CD4-positive, CD25-positive, alpha-beta regulatory T cell (primary cell): ENCODE measurements around the gene PLA1A. TPM values are rescaled to one million over a fixed set of nuclear protein-coding genes. Genes with fewer than 3 reads are reported as not detected.

ENCODE experiments used
- ATAC-seq, 2 donors: fragments of 150-1000 bp; cut with Tn5 transposase; one replicate each; pipeline ENCODE4 v1.10.0; 2021; ENCODE audit warnings: low read depth in 2 of 2, moderate number of reproducible peaks in 2 of 2, moderate library complexity in 1 of 2
- DNase-seq, 3 donors: peaks; one replicate each; pipeline versions ENCODE4 v3.0.0 to v3.0.0-alpha.2; 2012 to 2022; ENCODE audit warnings: mixed read lengths in 1 of 3
- H3K27ac ChIP-seq: one replicate; pipeline ENCODE4 v1.7.0; 2013; ENCODE audit warnings: mild to moderate bottlenecking, low read length; ENCODE audit not compliant: insufficient read depth, poor library complexity, severe bottlenecking
- H3K27me3 ChIP-seq: one replicate; pipeline ENCODE4 v1.7.0; 2013; ENCODE audit warnings: low read length; ENCODE audit not compliant: control insufficient read depth, insufficient read depth
- H3K36me3 ChIP-seq: one replicate; pipeline ENCODE4 v1.7.0; 2013; ENCODE audit warnings: mild to moderate bottlenecking, low read length, moderate library complexity; ENCODE audit not compliant: control insufficient read depth, insufficient read depth
- H3K4me1 ChIP-seq: 2 replicates; pipeline ENCODE4 v1.7.0; 2013; ENCODE audit warnings: mild to moderate bottlenecking, low read length; ENCODE audit not compliant: insufficient read depth, control insufficient read depth, poor library complexity, severe bottlenecking
- H3K4me3 ChIP-seq: one replicate; pipeline ENCODE4 v1.7.0; 2013; ENCODE audit warnings: low read depth, mild to moderate bottlenecking, low read length, moderate library complexity
- H3K9me3 ChIP-seq, 2 experiments: 1 replicate in 1 of 2; 2 replicates in 1 of 2; pipeline ENCODE4 v1.7.0; 2013; ENCODE audit warnings: low read length in 2 of 2, mild to moderate bottlenecking in 1 of 2, moderate library complexity in 1 of 2; ENCODE audit not compliant: control insufficient read depth in 2 of 2
- H3K27ac Mint-ChIP-seq, 3 donors: one replicate each; pipeline ENCODE4 v1.8.0; 2020 to 2022; ENCODE audit warnings: mild to moderate bottlenecking in 3 of 3, mixed read lengths in 3 of 3, moderate library complexity in 2 of 3
- H3K27me3 Mint-ChIP-seq: one replicate; pipeline ENCODE4 v1.8.0; 2022; ENCODE audit warnings: mild to moderate bottlenecking, mixed read lengths
- H3K36me3 Mint-ChIP-seq: one replicate; pipeline ENCODE4 v1.8.0; 2020; ENCODE audit warnings: mixed read lengths
- H3K4me1 Mint-ChIP-seq, 4 donors: one replicate each; pipeline ENCODE4 v1.8.0; 2020 to 2022; ENCODE audit warnings: mixed read lengths in 4 of 4, mild to moderate bottlenecking in 1 of 4
- H3K4me3 Mint-ChIP-seq, 4 donors: one replicate each; pipeline ENCODE4 v1.8.0; 2020 to 2022; ENCODE audit warnings: mild to moderate bottlenecking in 4 of 4, mixed read lengths in 4 of 4, moderate library complexity in 3 of 4
- H3K9me3 Mint-ChIP-seq, 7 donors: one replicate each; pipeline ENCODE4 v1.8.0; 2020 to 2022; ENCODE audit warnings: mixed read lengths in 7 of 7, mild to moderate bottlenecking in 3 of 7, moderate library complexity in 2 of 7
- polyA plus RNA-seq, 4 donors: library from polyadenylated mRNA; unstranded; fragments of 300-500 nt; fragmentation: Illumina TruSeq; gene quantifications; one replicate each; pipeline ENCODE4 v1.2.3, GENCODE V29; 2021
- total RNA-seq: library from RNA; stranded (reverse); gene quantifications from one replicate; pipeline ENCODE4 v1.2.3, GENCODE V29; 2022

PLA1A gene
- total and polyA plus RNA-seq, 5 donors from 2014 or later: 0.18 TPM; not detected in 4

DNA sequence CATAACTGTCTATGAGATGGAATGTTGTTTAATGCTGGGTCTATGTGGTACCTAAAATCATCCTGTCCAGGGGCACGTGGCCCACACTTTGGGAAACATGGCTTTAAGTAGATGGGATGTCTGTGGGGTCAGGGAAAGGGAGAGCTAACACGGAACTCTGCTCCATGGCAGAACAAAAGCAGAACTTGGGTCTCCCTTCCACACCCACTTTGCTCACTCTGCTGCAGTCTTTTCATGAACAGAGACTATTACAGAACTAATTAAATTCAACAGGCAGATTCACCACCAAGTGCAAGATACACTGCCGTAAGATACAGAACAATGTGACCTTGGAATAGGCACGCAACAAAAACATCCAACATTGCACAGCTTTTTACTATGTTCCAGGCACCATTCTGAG is 34.5 kb downstream of the PLA1A start:
- DNase-seq (no peak), ATAC-seq (no peak)
- peaks cover 16% of the 10 kb centered on the region for H3K4me1 ChIP-seq
- Mint-ChIP-seq H3K4me3 (no peak overlapping the region), H3K4me1 (peaks cover 10 to 22% (median 18%) of the 10 kb centered on the region in 4 donors), H3K9me3 (no peaks in the 10 kb centered on the region), H3K36me3 (no peaks in the 10 kb centered on the region), H3K27ac (peak overlapping the region in 1 of 3 donors; percentile 40), H3K27me3 (no peaks in the 10 kb centered on the region)
- H3K9me3 ChIP-seq: no peaks in the 10 kb centered on the region
- no peaks in the 10 kb centered on the region for H3K36me3 ChIP-seq
- H3K27me3 ChIP-seq: no peaks in the 10 kb centered on the region
- no peak overlapping the region for H3K27ac ChIP-seq
- no peak overlapping the region for H3K4me3 ChIP-seq

DNA sequence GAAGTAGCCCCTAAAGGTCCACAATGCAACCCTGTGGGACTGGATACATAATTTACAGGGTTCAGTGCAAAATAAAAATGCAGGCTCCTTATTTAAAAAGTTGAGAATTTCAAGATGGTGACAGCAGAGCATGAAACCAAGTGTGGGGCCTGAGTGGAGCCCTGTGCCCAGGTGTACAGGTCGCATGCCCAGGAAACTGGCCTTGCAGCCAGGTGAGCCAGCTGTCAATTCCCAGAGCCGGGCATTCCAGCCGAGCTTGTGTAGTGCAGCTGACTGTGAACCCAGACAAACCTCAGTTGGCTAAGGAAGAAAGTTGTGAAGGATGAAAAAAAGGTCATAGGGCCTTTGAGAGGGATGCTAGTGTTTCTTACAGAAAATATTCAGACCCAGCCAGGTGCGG is 35.1 kb downstream of the PLA1A start:
- H3K27ac ChIP-seq: no peak overlapping the region
- no peak overlapping the region for H3K27ac Mint-ChIP-seq
- peaks cover 5 to 20% (median 17%) of the 10 kb centered on the region in 4 donors for H3K4me1 Mint-ChIP-seq
- ATAC-seq (no peak), DNase-seq (no peak)
- H3K4me3 ChIP-seq: no peak overlapping the region
- H3K9me3 Mint-ChIP-seq: no peaks in the 10 kb centered on the region
- H3K36me3 Mint-ChIP-seq: no peaks in the 10 kb centered on the region
- H3K9me3 ChIP-seq: no peaks in the 10 kb centered on the region
- H3K4me1 ChIP-seq: peaks cover 12% of the 10 kb centered on the region
- H3K27me3 ChIP-seq: no peaks in the 10 kb centered on the region
- no peak overlapping the region for H3K4me3 Mint-ChIP-seq
- H3K36me3 ChIP-seq: no peaks in the 10 kb centered on the region
- no peaks in the 10 kb centered on the region for H3K27me3 Mint-ChIP-seq

DNA sequence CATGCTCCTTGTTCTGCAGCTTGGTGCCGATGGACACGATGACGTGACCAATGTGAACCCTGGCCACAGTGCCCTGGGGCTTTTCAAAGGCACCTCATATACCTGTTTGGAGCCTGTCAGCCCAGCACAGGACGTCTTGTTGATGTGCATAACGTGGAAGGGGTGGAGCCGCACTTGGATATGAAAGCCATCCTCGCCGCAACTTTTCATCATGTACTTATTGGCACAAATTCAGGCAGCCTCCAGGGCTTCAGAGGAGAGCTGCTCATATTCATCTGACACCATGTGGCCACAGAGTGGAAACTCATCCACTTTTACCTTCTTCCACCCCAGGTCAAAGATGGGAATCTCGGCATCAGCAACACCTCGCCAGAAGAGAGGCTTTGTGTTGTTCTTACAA is 38.0 kb downstream of the PLA1A start:
- peak overlapping the region in 1 of 4 donors; percentile 11 for H3K4me3 Mint-ChIP-seq
- peaks cover 0 to 4% (median 0%) of the 10 kb centered on the region in 7 donors for H3K9me3 Mint-ChIP-seq
- H3K27me3 Mint-ChIP-seq: no peaks in the 10 kb centered on the region
- no peak for ATAC-seq
- Histone ChIP-seq H3K9me3 (no peaks in the 10 kb centered on the region), H3K4me3 (no peak overlapping the region), H3K4me1 (peaks cover 20% of the 10 kb centered on the region), H3K36me3 (no peaks in the 10 kb centered on the region), H3K27me3 (no peaks in the 10 kb centered on the region), H3K27ac (no peak overlapping the region)
- H3K27ac Mint-ChIP-seq: no peak overlapping the region
- peaks cover 11 to 29% (median 19%) of the 10 kb centered on the region in 4 donors for H3K4me1 Mint-ChIP-seq
- DNase-seq: no peak
- H3K36me3 Mint-ChIP-seq: peaks cover 5% of the 10 kb centered on the region

DNA sequence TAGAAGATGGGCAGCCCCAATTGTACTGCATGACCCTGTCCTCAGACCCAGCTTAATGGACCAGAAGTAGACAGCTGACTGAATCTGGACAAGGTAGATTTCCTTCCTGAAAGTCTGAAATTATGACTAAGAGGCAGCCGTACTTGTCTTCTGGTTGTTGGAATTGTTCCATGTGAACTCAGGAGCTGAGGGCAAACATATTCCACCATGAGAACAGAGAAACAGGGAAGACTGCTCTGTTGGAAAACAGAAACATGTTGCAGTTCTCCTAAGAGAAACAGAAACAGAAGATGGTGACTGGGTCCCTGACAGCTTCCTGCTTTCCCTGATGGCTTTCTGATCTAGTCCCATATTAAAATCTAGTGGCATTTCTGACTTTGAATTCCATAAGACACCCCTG is 38.6 kb downstream of the PLA1A start:
- Histone ChIP-seq H3K4me1 (peaks cover 20% of the 10 kb centered on the region), H3K4me3 (no peak overlapping the region), H3K27ac (no peak overlapping the region), H3K36me3 (no peaks in the 10 kb centered on the region), H3K27me3 (no peaks in the 10 kb centered on the region), H3K9me3 (no peaks in the 10 kb centered on the region)
- Mint-ChIP-seq H3K27me3 (no peaks in the 10 kb centered on the region), H3K27ac (no peak overlapping the region), H3K9me3 (peaks cover 0 to 4% (median 0%) of the 10 kb centered on the region in 7 donors), H3K36me3 (peaks cover 7% of the 10 kb centered on the region), H3K4me3 (no peak overlapping the region), H3K4me1 (peaks cover 11 to 29% (median 18%) of the 10 kb centered on the region in 4 donors)
- DNase-seq: no peak
- no peak for ATAC-seq

DNA sequence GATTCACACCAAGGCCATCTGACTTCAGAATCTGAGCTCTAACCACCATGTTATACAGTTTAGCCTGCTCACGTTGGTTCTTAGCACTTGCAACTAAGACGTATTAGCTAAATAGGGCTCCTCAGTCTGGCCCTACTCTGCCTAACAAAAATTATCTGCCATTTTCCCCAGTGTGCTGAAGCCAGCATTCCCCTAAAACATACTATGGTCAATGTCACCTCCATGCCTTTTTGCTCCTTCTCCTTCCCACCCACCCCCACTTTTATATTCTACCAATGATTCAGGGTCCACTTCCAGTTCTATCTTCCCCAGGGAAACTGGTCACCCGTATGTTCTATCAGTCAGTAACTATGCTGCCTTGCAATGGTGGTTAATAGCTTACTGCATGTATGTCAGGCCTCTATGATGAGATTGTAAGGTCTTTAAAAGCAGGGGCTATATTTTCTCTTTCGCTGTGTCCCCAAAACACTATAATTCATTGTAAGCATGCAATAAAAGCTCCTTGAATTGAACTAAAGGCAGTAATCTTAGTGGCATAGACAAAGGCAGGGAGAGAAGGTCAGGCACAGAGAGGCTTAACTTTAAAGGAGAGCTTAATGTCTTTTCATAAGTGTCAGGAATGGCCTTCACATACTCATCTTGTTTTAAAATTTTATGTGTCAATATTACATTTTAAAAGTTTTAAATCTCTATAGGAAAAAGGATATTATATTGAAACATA is 39.4 kb downstream of the PLA1A start:
- H3K4me1 ChIP-seq: peaks cover 20% of the 10 kb centered on the region
- Mint-ChIP-seq H3K27ac (no peak overlapping the region), H3K9me3 (peaks cover 0 to 4% (median 0%) of the 10 kb centered on the region in 7 donors), H3K27me3 (no peaks in the 10 kb centered on the region), H3K4me3 (no peak overlapping the region), H3K36me3 (peaks cover 10% of the 10 kb centered on the region), H3K4me1 (peaks cover 11 to 29% (median 18%) of the 10 kb centered on the region in 4 donors)
- no peaks in the 10 kb centered on the region for H3K27me3 ChIP-seq
- peaks cover 3% of the 10 kb centered on the region for H3K36me3 ChIP-seq
- H3K27ac ChIP-seq: no peak overlapping the region
- H3K9me3 ChIP-seq: no peaks in the 10 kb centered on the region
- no peak overlapping the region for H3K4me3 ChIP-seq
- ATAC-seq (no peak), DNase-seq (no peak)

DNA sequence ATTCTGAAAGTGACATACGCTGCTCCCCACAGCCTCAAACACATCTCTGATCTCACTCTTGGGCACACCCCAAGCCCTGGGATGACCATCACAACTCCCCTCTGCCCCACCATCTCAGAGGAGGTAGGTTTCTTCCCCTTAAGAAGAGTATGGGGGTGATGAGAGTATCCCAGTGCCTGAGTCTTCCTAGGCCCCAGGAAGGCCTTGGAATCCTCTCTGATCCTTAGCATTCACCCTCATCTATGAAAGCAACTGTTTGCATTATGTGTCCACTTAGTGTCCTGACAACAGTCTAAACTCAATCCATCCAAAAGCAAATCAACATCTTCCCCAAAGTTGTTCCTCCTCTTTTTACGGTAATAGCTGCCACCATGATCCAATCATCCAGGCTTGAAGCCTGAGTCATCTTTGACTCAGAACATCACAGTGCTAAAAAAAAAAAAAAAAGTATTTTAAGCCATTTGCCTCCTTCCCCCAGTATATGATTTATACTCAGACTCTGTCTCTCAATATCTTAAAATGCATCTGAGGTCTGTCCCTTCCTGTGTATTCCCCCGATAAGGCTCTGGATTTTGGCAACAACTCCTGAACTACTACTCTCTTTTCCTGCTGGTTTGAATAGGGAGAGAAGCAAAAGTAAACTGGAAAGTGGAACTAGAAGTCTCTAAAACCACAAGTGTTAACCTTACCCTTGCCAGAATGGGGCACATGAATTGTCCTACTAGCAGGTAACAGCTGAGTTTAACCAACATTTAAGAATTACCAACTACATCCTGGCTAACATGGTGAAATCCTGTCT is 40.2 kb downstream of the PLA1A start:
- Histone ChIP-seq H3K9me3 (no peaks in the 10 kb centered on the region), H3K27me3 (no peaks in the 10 kb centered on the region), H3K36me3 (peaks cover 8% of the 10 kb centered on the region), H3K27ac (peak overlapping the region; percentile 19), H3K4me1 (peaks cover 20% of the 10 kb centered on the region), H3K4me3 (peak overlapping the region; percentile 17)
- peak overlapping the region; percentile 67 to 95 (median 74) for H3K27ac Mint-ChIP-seq
- peaks cover 10% of the 10 kb centered on the region for H3K36me3 Mint-ChIP-seq
- H3K4me1 Mint-ChIP-seq: peaks cover 11 to 29% (median 18%) of the 10 kb centered on the region in 4 donors
- DNase-seq: peak in 1 of 3 donors; percentile 57
- no peaks in the 10 kb centered on the region for H3K27me3 Mint-ChIP-seq
- no peak for ATAC-seq
- peak overlapping the region in 1 of 4 donors; percentile 17 for H3K4me3 Mint-ChIP-seq
- H3K9me3 Mint-ChIP-seq: peaks cover 0 to 4% (median 0%) of the 10 kb centered on the region in 7 donors

DNA sequence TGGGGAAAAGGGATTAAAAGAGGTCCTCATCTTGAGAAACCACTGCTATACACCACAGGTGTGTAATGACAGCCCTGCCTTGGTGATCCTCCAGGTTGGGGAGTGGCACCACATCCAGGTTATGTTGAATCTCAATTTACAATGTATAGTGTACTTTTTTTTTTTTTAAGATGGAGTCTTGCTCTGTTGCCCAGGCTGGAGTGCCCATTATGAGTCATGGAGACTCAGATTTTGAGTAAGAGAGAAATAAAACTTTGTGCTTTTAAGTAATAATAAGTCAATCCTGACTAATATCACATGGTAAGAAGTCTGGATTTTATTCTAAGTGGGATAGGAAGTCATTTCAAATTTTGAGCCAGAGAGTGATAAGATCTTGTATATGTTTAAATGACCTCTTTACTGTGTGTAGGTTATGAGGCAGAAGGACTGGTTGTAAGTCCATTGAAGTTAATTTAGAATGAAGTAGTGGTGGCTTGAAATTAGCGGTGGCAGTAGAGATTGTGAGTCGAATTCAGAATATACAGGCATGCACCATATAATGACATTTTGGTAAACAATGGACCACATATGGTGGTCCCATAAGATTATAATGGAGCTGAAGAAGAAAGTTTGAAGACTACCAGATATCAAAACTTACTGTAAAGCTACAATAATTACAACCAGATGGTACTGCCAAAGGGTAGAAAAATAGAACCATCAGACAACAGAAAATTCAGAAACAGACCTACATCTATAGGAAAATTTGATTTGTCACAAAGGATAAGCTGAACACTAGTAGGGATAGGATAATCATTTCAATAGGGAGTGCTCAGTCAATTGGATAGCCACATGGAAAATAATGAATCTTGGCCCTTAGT is 42.0 kb downstream of the PLA1A start:
- H3K4me1 Mint-ChIP-seq: peaks cover 11 to 29% (median 18%) of the 10 kb centered on the region in 4 donors
- H3K4me1 ChIP-seq: peaks cover 20% of the 10 kb centered on the region
- no peaks in the 10 kb centered on the region for H3K27me3 ChIP-seq
- ATAC-seq: no peak
- H3K4me3 Mint-ChIP-seq: no peak overlapping the region
- H3K9me3 ChIP-seq: no peaks in the 10 kb centered on the region
- no peaks in the 10 kb centered on the region for H3K27me3 Mint-ChIP-seq
- peaks cover 8% of the 10 kb centered on the region for H3K36me3 ChIP-seq
- peak in 1 of 3 donors; percentile 48 for DNase-seq
- H3K27ac Mint-ChIP-seq: peak overlapping the region in 1 of 3 donors; percentile 74
- peak overlapping the region; percentile 51 for H3K27ac ChIP-seq
- peaks cover 19% of the 10 kb centered on the region for H3K36me3 Mint-ChIP-seq
- H3K9me3 Mint-ChIP-seq: peaks cover 0 to 4% (median 0%) of the 10 kb centered on the region in 7 donors
- no peak overlapping the region for H3K4me3 ChIP-seq
